CD4-positive, alpha-beta T cell treated with Interleukin-4 for 1 hour (primary cell): ENCODE data around the gene POLR3B.
"Not testable (repeated sequence)": the region's sequence is repeated elsewhere in the genome, so short reads cannot be mapped to it uniquely, and the experiment has no call there.

ENCODE experiments used
- DNase-seq, 2 donors: peaks; one replicate each; pipeline ENCODE4 v3.0.0-alpha.2; 2020 to 2022

The POLR3B gene

GRCh38 chr12:106477627-106478026 lies 120.1 kb downstream of the POLR3B start:
- not testable (repeated sequence) for DNase-seq

GRCh38 chr12:106480251-106480650 lies 122.7 kb downstream of the POLR3B start:
- DNase-seq: no peak

GRCh38 chr12:106481246-106481645 lies 123.7 kb downstream of the POLR3B start:
- no peak for DNase-seq

- no peak for DNase-seq
Observed at GRCh38 chr12:106487664-106488063, 130.1 kb downstream of the POLR3B start.

- DNase-seq: no peak
Observed at GRCh38 chr12:106488884-106489283, 131.3 kb downstream of the POLR3B start.

GRCh38 chr12:106490264-106490663 lies 132.7 kb downstream of the POLR3B start:
- no peak for DNase-seq

- DNase-seq: no peak
Observed at GRCh38 chr12:106492857-106493256, 135.3 kb downstream of the POLR3B start.

GRCh38 chr12:106493531-106493930 lies 136.0 kb downstream of the POLR3B start:
- no peak for DNase-seq

GRCh38 chr12:106495354-106495965 lies 137.9 kb downstream of the POLR3B start:
- DNase-seq: no peak

GRCh38 chr12:106498056-106498455 lies 140.5 kb downstream of the POLR3B start:
- DNase-seq: no peak

- DNase-seq: no peak
Observed at GRCh38 chr12:106499628-106500027, 142.1 kb downstream of the POLR3B start.

GRCh38 chr12:106506691-106507090 lies 149.1 kb downstream of the POLR3B start:
- DNase-seq: no peak

- no peak for DNase-seq
Observed at GRCh38 chr12:106508966-106509365, 151.4 kb downstream of the POLR3B start.

GRCh38 chr12:106511365-106511764 lies 153.8 kb downstream of the POLR3B start:
- no peak for DNase-seq

GRCh38 chr12:106517314-106517713 lies 159.8 kb downstream of the POLR3B start:
- no peak for DNase-seq

GRCh38 chr12:106519607-106520021 lies 162.1 kb downstream of the POLR3B start:
- DNase-seq: no peak

- no peak for DNase-seq
Observed at GRCh38 chr12:106521901-106522300, 164.4 kb downstream of the POLR3B start.

- no peak for DNase-seq
Observed at GRCh38 chr12:106522708-106523107, 165.2 kb downstream of the POLR3B start.

- DNase-seq: no peak
Observed at GRCh38 chr12:106527356-106527755, 169.8 kb downstream of the POLR3B start.

- DNase-seq: no peak
Observed at GRCh38 chr12:106541201-106541600, 183.7 kb downstream of the POLR3B start.

- no peak for DNase-seq
Observed at GRCh38 chr12:106551410-106551809, 193.9 kb downstream of the POLR3B start.

- DNase-seq: no peak
Observed at GRCh38 chr12:106552228-106552627, 194.7 kb downstream of the POLR3B start.
